Measurements from ENCODE around the gene PPP6R2.

- TF ChIP-seq ZNF585B (tag by site-specific recombination; IDR thresholded peaks at IDR 0.05) (no peak), ZNF639 (tag by site-specific recombination; IDR thresholded peaks at IDR 0.05) (no peak), ZIC2 (tag by site-specific recombination; IDR thresholded peaks at IDR 0.05) (no peak), CTCF (tag by site-specific recombination; IDR thresholded peaks at IDR 0.05) (no peak), ZNF133 (tag by site-specific recombination; IDR thresholded peaks at IDR 0.05) (no peak)
Observed at GRCh38 chr22:50400406-50400805, 57.3 kb downstream of the PPP6R2 start.
